K562 (cell line): ENCODE data around the gene TEX101. TPM values are rescaled to one million over a fixed set of nuclear protein-coding genes. Genes with fewer than 3 reads are reported as not detected.

ENCODE experiments used
- ATAC-seq: fragments of 200-7000 bp; cut with Tn5 transposase; 3 replicates; pipeline ENCODE4 v1.9.1; 2020; ENCODE audit warnings: moderate library complexity
- BruUV-seq: library from RNA; stranded (reverse); fragments of 400-500 nt; replicated peaks from 2 replicates; lab custom pipeline; 2021; lab: Mats Ljungman, UMichigan
- CTCF ChIA-PET: fragments of 300-600 bp; formaldehyde crosslinking; extraction: SDS; loops from one replicate; lab custom pipeline; 2021; ENCODE audit warnings: low intra/inter-chr PET ratio; lab: Yijun Ruan, JAX
- POLR2A ChIA-PET: fragments of 300-600, 350-650 bp; sonication (Branson Sonifier 250); formaldehyde crosslinking; extraction: SDS; loops from one replicate; lab custom pipeline; 2021; ENCODE audit warnings: antibody characterized with exemption, inconsistent platforms; lab: Yijun Ruan, JAX
- DNase-seq, 4 experiments: peaks; one replicate each; pipeline versions ENCODE4 v3.0.0 to v3.0.0-alpha.2; 2011 to 2018; ENCODE audit warnings: low spot score in 3 of 4, mixed read lengths in 3 of 4; ENCODE audit errors: extremely low read depth in 1 of 4
- FAIRE-seq: peaks from 2 replicates; lab custom pipeline; 2011; peaks lifted over from hg19 to GRCh38; lab: Jason Lieb, UNC
- H2AFZ ChIP-seq: 2 replicates; pipeline ENCODE4 v1.6.0; 2011; ENCODE audit warnings: low read depth, low read length, control low read depth, inconsistent platforms
- H3K27ac ChIP-seq: fragments of 200-600 bp; 3 replicates; pipeline ENCODE4 v1.8.0; 2011; ENCODE audit warnings: low read depth, mild to moderate bottlenecking, control low read depth, inconsistent platforms, low read length, moderate library complexity, mixed read lengths; ENCODE audit errors: extremely low read depth
- H3K27me3 ChIP-seq, 2 experiments: fragments of 300-600 bp in 1 of 2; 2 replicates in 1 of 2; 3 replicates in 1 of 2; pipeline versions ENCODE4 v1.6.0 to v1.8.0; 2011; ENCODE audit warnings: inconsistent platforms in 2 of 2, low read length in 2 of 2, mild to moderate bottlenecking in 1 of 2, mixed read lengths in 1 of 2, moderate library complexity in 1 of 2; ENCODE audit not compliant: control insufficient read depth in 2 of 2, insufficient read depth in 2 of 2
- H3K36me3 ChIP-seq: fragments of 300-600 bp; 3 replicates; pipeline ENCODE4 v1.8.0; 2011; ENCODE audit warnings: mild to moderate bottlenecking, low read length, inconsistent platforms; ENCODE audit not compliant: control insufficient read depth, insufficient read depth
- H3K4me1 ChIP-seq, 2 experiments: fragments of 200-600 bp in 1 of 2; replicated peaks in 1 of 2; 2 replicates in 1 of 2; 3 replicates in 1 of 2; pipeline versions ENCODE4 v1.5.1 to v1.8.0; 2011; ENCODE audit warnings: inconsistent platforms in 2 of 2, low read length in 2 of 2, mild to moderate bottlenecking in 1 of 2, mixed read lengths in 1 of 2, moderate library complexity in 1 of 2; ENCODE audit not compliant: control insufficient read depth in 2 of 2, insufficient read depth in 2 of 2
- H3K4me2 ChIP-seq: 2 replicates; pipeline ENCODE4 v1.6.1; 2011; ENCODE audit warnings: low read length, control low read depth, inconsistent platforms, mixed read lengths; ENCODE audit not compliant: insufficient read depth
- H3K4me3 ChIP-seq: fragments of 200-600 bp; sonication (generic), shearing (Covaris generic); 2 replicates; pipeline ENCODE4 v1.5.1; 2016; ENCODE audit warnings: control low read depth, inconsistent platforms
- H3K79me2 ChIP-seq: fragments of 200-600 bp; 3 replicates; pipeline ENCODE4 v1.8.0; 2011; ENCODE audit warnings: low read length, inconsistent platforms; ENCODE audit not compliant: control insufficient read depth, insufficient read depth
- H3K9ac ChIP-seq, 2 experiments: 2 replicates each; pipeline versions ENCODE4 v1.6.0 to v1.6.1; 2011; ENCODE audit warnings: low read depth in 2 of 2, low read length in 2 of 2, control low read depth in 1 of 2, inconsistent platforms in 1 of 2, mild to moderate bottlenecking in 1 of 2, mixed read lengths in 1 of 2; ENCODE audit not compliant: insufficient read depth in 1 of 2
- H3K9me1 ChIP-seq: one replicate; pipeline ENCODE4 v1.6.0; 2011; ENCODE audit warnings: inconsistent platforms, mild to moderate bottlenecking, low read length, moderate library complexity; ENCODE audit not compliant: control insufficient read depth, insufficient read depth
- H3K9me3 ChIP-seq: replicated peaks from 2 replicates; pipeline ENCODE4 v1.5.1; 2011; ENCODE audit warnings: low read depth, low read length, inconsistent platforms; ENCODE audit not compliant: control insufficient read depth, insufficient read depth
- H4K20me1 ChIP-seq: replicated peaks from 2 replicates; pipeline ENCODE4 v1.6.1; 2011; ENCODE audit warnings: low read length, inconsistent platforms, mixed read lengths; ENCODE audit not compliant: control insufficient read depth, insufficient read depth
- BRD9 ChIP-seq: fragments of 450-650 bp; IDR thresholded peaks from 2 replicates; pipeline ENCODE4 v1.6.1; 2018; ENCODE audit warnings: low read depth; ENCODE audit not compliant: partially characterized antibody
- GATA2 ChIP-seq: sonication (generic); formaldehyde crosslinking; IDR thresholded peaks from 2 replicates; pipeline ENCODE4 v1.4.0; 2020; ENCODE audit warnings: mild to moderate bottlenecking, missing genetic modification reagents
- GTF3C2 ChIP-seq: IDR thresholded peaks from 3 replicates; pipeline ENCODE4 v1.6.1; 2011; ENCODE audit warnings: borderline replicate concordance, mild to moderate bottlenecking, moderate library complexity; ENCODE audit not compliant: insufficient read length; ENCODE audit errors: extremely low read depth
- HMGN3 ChIP-seq: IDR thresholded peaks from 2 replicates; pipeline ENCODE4 v1.6.1; 2011; ENCODE audit warnings: borderline replicate concordance, low read depth, mild to moderate bottlenecking, mixed read lengths, low read length; ENCODE audit not compliant: insufficient read length; ENCODE audit errors: extremely low read depth
- HNRNPK ChIP-seq: fragments of 200-400 bp; formaldehyde crosslinking; IDR thresholded peaks from one replicate; pipeline ENCODE4 v1.6.1; 2018; ENCODE audit warnings: mild to moderate bottlenecking, low read depth, low read length; ENCODE audit not compliant: poor library complexity, severe bottlenecking
- IFI16 ChIP-seq: fragments of 250-450 bp; sonication (Bioruptor Pico); IDR thresholded peaks from 2 replicates; pipeline ENCODE4 v2.1.2; 2022; ENCODE audit warnings: mild to moderate bottlenecking, inconsistent platforms
- KDM2B ChIP-seq: fragments of 250-450 bp; sonication (Bioruptor Pico); IDR thresholded peaks from 2 replicates; pipeline ENCODE4 v1.8.0; 2021; ENCODE audit warnings: mild to moderate bottlenecking, moderate library complexity
- LARP7 ChIP-seq: fragments of 450-650 bp; IDR thresholded peaks from 2 replicates; pipeline ENCODE4 v1.6.1; 2016
- PHF8 ChIP-seq: fragments of 200-600 bp; sonication (generic); IDR thresholded peaks from 2 replicates; pipeline ENCODE4 v1.6.1; 2012; ENCODE audit warnings: mixed run types, mild to moderate bottlenecking, inconsistent platforms, low read length, moderate library complexity, borderline replicate concordance
- RNF219 ChIP-seq: fragments of 250-450 bp; sonication (Bioruptor Pico); IDR thresholded peaks from 2 replicates; pipeline ENCODE4 v1.5.0; 2022; ENCODE audit warnings: mild to moderate bottlenecking
- TEAD2 ChIP-seq: fragments of 450-650 bp; IDR thresholded peaks from 2 replicates; pipeline ENCODE4 v1.6.1; 2016; ENCODE audit warnings: missing genetic modification characterization, control low read depth, missing compliant biosample characterization
- ZBTB5 ChIP-seq: fragments of 450-650 bp; IDR thresholded peaks from 2 replicates; pipeline ENCODE4 v1.6.1; 2017; ENCODE audit warnings: antibody characterized with exemption
- ZNF174 ChIP-seq: fragments of 250-450 bp; sonication (Bioruptor Pico); IDR thresholded peaks from 2 replicates; pipeline ENCODE4 v1.4.0; 2020; ENCODE audit warnings: mild to moderate bottlenecking
- ZNF707 ChIP-seq: fragments of 250-450 bp; sonication (Bioruptor Pico); conservative IDR thresholded peaks from 2 replicates; pipeline ENCODE4 v1.8.0; 2022; ENCODE audit warnings: inconsistent platforms, mild to moderate bottlenecking, moderate library complexity
- ZNF77 ChIP-seq: fragments of 250-450 bp; sonication (Bioruptor Pico); IDR thresholded peaks from 2 replicates; pipeline ENCODE4 v1.5.0; 2020
- WGBS: fragments of 100-300 bp; shearing (Covaris generic); methylation state at CpG from one replicate; pipeline ENCODE4 v1.1.6; 2016; ENCODE audit warnings: low coverage, mixed read lengths; ENCODE audit not compliant: insufficient coverage; ENCODE audit errors: missing lambda C conversion rate; 5-methylcytosine and 5-hydroxymethylcytosine counted together
- in situ Hi-C: fragments of 300-500 bp; cut with MboI; formaldehyde crosslinking; loops from 4 replicates; pipeline ENCODE4 v1.15.0; 2018; ENCODE audit warnings: inconsistent platforms, mixed read lengths
- intact Hi-C: fragments of 100-400 bp; cut with micrococcal nuclease; formaldehyde crosslinking; loops from 2 replicates; pipeline ENCODE4 v1.14.2; 2022
- polyA plus RNA-seq, 8 experiments: library from polyadenylated mRNA; depleted of rRNA in 4 of 8; stranded (reverse) in 5 of 8; unstranded in 3 of 8; fragments of >200 nt; fragmentation: Nextera tagmentation in 2 of 8; fragmentation: Illumina TruSeq in 1 of 8; extraction: Ambion mirVana in 2 of 8; extraction: Trizol in 1 of 8; gene quantifications; 2 replicates each; pipeline versions ENCODE4 v1.2.1 to v1.2.3, GENCODE V29; 2011 to 2014; ENCODE audit warnings: inconsistent platforms in 1 of 8, missing spikeins in 1 of 8
- total RNA-seq, 7 experiments: library from RNA; depleted of rRNA in 6 of 7; stranded (reverse); fragments of >200 nt in 6 of 7; fragmentation: Illumina TruSeq in 2 of 7; extraction: Trizol in 2 of 7; gene quantifications; 2 replicates each; pipeline versions ENCODE4 v1.2.1 to v1.2.3, GENCODE V29; 2011 to 2021; ENCODE audit warnings: low replicate concordance in 1 of 7

The TEX101 gene
- total and polyA plus RNA-seq, 9 of the 15 experiments (the other 6 are each of a cell fraction or from before 2014, with no cell fraction given): 0.10 to 0.36 (median 0.14) TPM; not detected in 6

- 1% methylated on average over 6 of the region's 6 CpGs for WGBS
- Histone ChIP-seq H3K79me2 (no peaks in the 10 kb centered on the region), H3K27ac (no peak overlapping the region), H3K27me3 (peaks cover 6 to 14% of the 10 kb centered on the region in 2 experiments; a peak in 2 of 5 replicates), H3K4me1 (no peaks in the 10 kb centered on the region; a peak in 1 of 5 replicates), H3K4me3 (no peak overlapping the region), H3K9me1 (no peaks in the 10 kb centered on the region), H4K20me1 (no peaks in the 10 kb centered on the region), H3K9ac (no peak overlapping the region), H3K36me3 (no peaks in the 10 kb centered on the region), H3K9me3 (no peaks in the 10 kb centered on the region), H2AFZ (no peak overlapping the region), H3K4me2 (no peak overlapping the region)
- intact Hi-C loops: loop anchor here (10.0 kb wide), 1 partner anchor 106 kb away; no protein-coding TSS in a partner anchor
- ATAC-seq (no peak), FAIRE-seq (no peak), DNase-seq (no peak)
- no TSS peak for BruUV-seq
- in situ Hi-C loops: no loop called here
- POLR2A ChIA-PET: interaction anchor here (0.6 to 0.7 kb wide), 2 partner anchors 10 to 24 kb away, joined by 3 read pairs; no protein-coding TSS in a partner anchor
- CTCF ChIA-PET: no interaction called here
- TF ChIP-seq GATA2 (no peak), PHF8 (no peak), RNF219 (no peak), IFI16 (CRISPR knock-in tag) (no peak), GTF3C2 (no peak), ZNF77 (no peak), HNRNPK (no peak), TEAD2 (tag) (no peak), ZBTB5 (no peak), LARP7 (no peak), ZNF707 (no peak), BRD9 (no peak), KDM2B (CRISPR knock-in tag) (no peak), HMGN3 (no peak), ZNF174 (CRISPR knock-in tag) (no peak)
These were observed 6.3 kb downstream of the TEX101 start for GRCh38 chr19:43420954-43421353.
